ENCODE measurements around the gene ALDH1A3. TPM values are rescaled to one million over a fixed set of nuclear protein-coding genes. Genes with fewer than 3 reads are reported as not detected.
A peak's percentile ranks its signal among the peaks of the same experiment; 100 is the strongest.

Gene ALDH1A3
- polyA plus RNA-seq, 4 donors: 3.8 to 37.3 (median 11.4) TPM

- 56 to 80% (median 74%) methylated on average over 7 of the region's 7 CpGs for whole genome bisulfite sequencing, 3 donors
- no peak overlapping the region for H3K27ac ChIP-seq (ENCODE audit: low read depth in 1 of 3, low read length in 2 of 3)
- no peak for FAIRE-seq
Observed at GRCh38 chr15:100863075-100863795, 16.4 kb upstream of the ALDH1A3 start.

GRCh38 chr15:100863796-100864267, 15.8 kb upstream of the ALDH1A3 start:
- WGBS, 3 donors: 62 to 82% (median 65%) methylated on average over 15 of the region's 15 CpGs
- no peak for FAIRE-seq

More at GRCh38 chr15:100863075-100863795, 16.4 kb upstream of the ALDH1A3 start:
- Histone ChIP-seq H3K4me1 (ENCODE audit: control insufficient read depth in 3 of 3, insufficient read depth in 2 of 3, low read depth in 1 of 3, low read length in 2 of 3) (no peaks in the 10 kb centered on the region), H3K4me3 (ENCODE audit: low read depth in 1 of 3, low read length in 3 of 3) (no peak overlapping the region), H3K9me3 (ENCODE audit: control insufficient read depth in 2 of 2, insufficient read depth in 1 of 2, low read depth in 1 of 2, low read length in 1 of 2) (peaks cover 0 to 8% of the 10 kb centered on the region in 2 donors), H3K27me3 (ENCODE audit: control insufficient read depth in 3 of 3, insufficient read depth in 3 of 3, low read length in 3 of 3) (no peaks in the 10 kb centered on the region), H3K36me3 (ENCODE audit: control insufficient read depth in 3 of 3, insufficient read depth in 2 of 3, low read depth in 1 of 3, low read length in 3 of 3) (no peaks in the 10 kb centered on the region)
- DNase-seq: no peak

GRCh38 chr15:100866386-100867330, 13.0 kb upstream of the ALDH1A3 start:
- Histone ChIP-seq H3K27me3 (ENCODE audit: control insufficient read depth in 3 of 3, insufficient read depth in 3 of 3, low read length in 3 of 3) (no peaks in the 10 kb centered on the region), H3K4me3 (ENCODE audit: low read depth in 1 of 3, low read length in 3 of 3) (no peak overlapping the region), H3K4me1 (ENCODE audit: control insufficient read depth in 3 of 3, insufficient read depth in 2 of 3, low read depth in 1 of 3, low read length in 2 of 3) (no peaks in the 10 kb centered on the region), H3K36me3 (ENCODE audit: control insufficient read depth in 3 of 3, insufficient read depth in 2 of 3, low read depth in 1 of 3, low read length in 3 of 3) (no peaks in the 10 kb centered on the region), H3K9me3 (ENCODE audit: control insufficient read depth in 2 of 2, insufficient read depth in 1 of 2, low read depth in 1 of 2, low read length in 1 of 2) (peaks cover 0 to 7% of the 10 kb centered on the region in 2 donors), H3K27ac (ENCODE audit: low read depth in 1 of 3, low read length in 2 of 3) (no peak overlapping the region)
- 78 to 86% (median 82%) methylated on average over 12 of the region's 12 CpGs for WGBS, 3 donors
- DNase-seq (no peak), FAIRE-seq (no peak)

More at GRCh38 chr15:100863796-100864267, 15.8 kb upstream of the ALDH1A3 start:
- DNase-seq: peak; percentile 5 to 39
- Histone ChIP-seq H3K4me3 (ENCODE audit: low read depth in 1 of 3, low read length in 3 of 3) (no peak overlapping the region), H3K9me3 (ENCODE audit: control insufficient read depth in 2 of 2, insufficient read depth in 1 of 2, low read depth in 1 of 2, low read length in 1 of 2) (peaks cover 0 to 8% of the 10 kb centered on the region in 2 donors), H3K36me3 (ENCODE audit: control insufficient read depth in 3 of 3, insufficient read depth in 2 of 3, low read depth in 1 of 3, low read length in 3 of 3) (no peaks in the 10 kb centered on the region), H3K27ac (ENCODE audit: low read depth in 1 of 3, low read length in 2 of 3) (no peak overlapping the region), H3K27me3 (ENCODE audit: control insufficient read depth in 3 of 3, insufficient read depth in 3 of 3, low read length in 3 of 3) (no peaks in the 10 kb centered on the region), H3K4me1 (ENCODE audit: control insufficient read depth in 3 of 3, insufficient read depth in 2 of 3, low read depth in 1 of 3, low read length in 2 of 3) (no peaks in the 10 kb centered on the region)

GRCh38 chr15:100867433-100867832, 12.2 kb upstream of the ALDH1A3 start:
- no peak overlapping the region for H3K4me3 ChIP-seq (ENCODE audit: low read depth in 1 of 3, low read length in 3 of 3)
- 4 to 46% (median 37%) methylated on average over 3 of the region's 3 CpGs for WGBS, 3 donors
- H3K36me3 ChIP-seq (ENCODE audit: control insufficient read depth in 3 of 3, insufficient read depth in 2 of 3, low read depth in 1 of 3, low read length in 3 of 3): no peaks in the 10 kb centered on the region
- H3K9me3 ChIP-seq (ENCODE audit: control insufficient read depth in 2 of 2, insufficient read depth in 1 of 2, low read depth in 1 of 2, low read length in 1 of 2): peaks cover 0 to 7% of the 10 kb centered on the region in 2 donors
- H3K4me1 ChIP-seq (ENCODE audit: control insufficient read depth in 3 of 3, insufficient read depth in 2 of 3, low read depth in 1 of 3, low read length in 2 of 3): no peaks in the 10 kb centered on the region
- H3K27me3 ChIP-seq (ENCODE audit: control insufficient read depth in 3 of 3, insufficient read depth in 3 of 3, low read length in 3 of 3): no peaks in the 10 kb centered on the region
- DNase-seq (peak in 1 of 2 donors; percentile 15), FAIRE-seq (no peak)
- H3K27ac ChIP-seq (ENCODE audit: low read depth in 1 of 3, low read length in 2 of 3): no peak overlapping the region

GRCh38 chr15:100869151-100869999, 10.3 kb upstream of the ALDH1A3 start:
- Histone ChIP-seq H3K4me3 (ENCODE audit: low read depth in 1 of 3, low read length in 3 of 3) (no peak overlapping the region), H3K4me1 (ENCODE audit: control insufficient read depth in 3 of 3, insufficient read depth in 2 of 3, low read depth in 1 of 3, low read length in 2 of 3) (no peaks in the 10 kb centered on the region), H3K27me3 (ENCODE audit: control insufficient read depth in 3 of 3, insufficient read depth in 3 of 3, low read length in 3 of 3) (no peaks in the 10 kb centered on the region), H3K27ac (ENCODE audit: low read depth in 1 of 3, low read length in 2 of 3) (no peak overlapping the region), H3K9me3 (ENCODE audit: control insufficient read depth in 2 of 2, insufficient read depth in 1 of 2, low read depth in 1 of 2, low read length in 1 of 2) (peaks cover 0 to 7% of the 10 kb centered on the region in 2 donors), H3K36me3 (ENCODE audit: control insufficient read depth in 3 of 3, insufficient read depth in 2 of 3, low read depth in 1 of 3, low read length in 3 of 3) (no peaks in the 10 kb centered on the region)
- WGBS, 3 donors: 64 to 68% (median 67%) methylated on average over 13 of the region's 13 CpGs
- FAIRE-seq (no peak), DNase-seq (no peak)

GRCh38 chr15:100873029-100873677, 6.5 kb upstream of the ALDH1A3 start:
- no peak overlapping the region for H3K27ac ChIP-seq (ENCODE audit: low read depth in 1 of 3, low read length in 2 of 3)
- 35 to 39% (median 38%) methylated on average over 2 of the region's 2 CpGs for WGBS, 3 donors
- DNase-seq: peak; percentile 81 to 83
- H3K9me3 ChIP-seq (ENCODE audit: control insufficient read depth in 2 of 2, insufficient read depth in 1 of 2, low read depth in 1 of 2, low read length in 1 of 2): peaks cover 0 to 7% of the 10 kb centered on the region in 2 donors
- no peak for FAIRE-seq
- peaks cover 0 to 19% (median 2%) of the 10 kb centered on the region in 3 donors for H3K27me3 ChIP-seq (ENCODE audit: control insufficient read depth in 3 of 3, insufficient read depth in 3 of 3, low read length in 3 of 3)
- H3K4me3 ChIP-seq (ENCODE audit: low read depth in 1 of 3, low read length in 3 of 3): no peak overlapping the region
- H3K36me3 ChIP-seq (ENCODE audit: control insufficient read depth in 3 of 3, insufficient read depth in 2 of 3, low read depth in 1 of 3, low read length in 3 of 3): no peaks in the 10 kb centered on the region
- H3K4me1 ChIP-seq (ENCODE audit: control insufficient read depth in 3 of 3, insufficient read depth in 2 of 3, low read depth in 1 of 3, low read length in 2 of 3): no peaks in the 10 kb centered on the region

- 76 to 88% (median 80%) methylated on average over 2 of the region's 2 CpGs for WGBS, 3 donors
- H3K27me3 ChIP-seq (ENCODE audit: control insufficient read depth in 3 of 3, insufficient read depth in 3 of 3, low read length in 3 of 3): peaks cover 8 to 31% (median 10%) of the 10 kb centered on the region in 3 donors
- no peaks in the 10 kb centered on the region for H3K36me3 ChIP-seq (ENCODE audit: control insufficient read depth in 3 of 3, insufficient read depth in 2 of 3, low read depth in 1 of 3, low read length in 3 of 3)
- H3K9me3 ChIP-seq (ENCODE audit: control insufficient read depth in 2 of 2, insufficient read depth in 1 of 2, low read depth in 1 of 2, low read length in 1 of 2): no peaks in the 10 kb centered on the region
- H3K27ac ChIP-seq (ENCODE audit: low read depth in 1 of 3, low read length in 2 of 3): no peak overlapping the region
- DNase-seq: no peak
- H3K4me1 ChIP-seq (ENCODE audit: control insufficient read depth in 3 of 3, insufficient read depth in 2 of 3, low read depth in 1 of 3, low read length in 2 of 3): no peaks in the 10 kb centered on the region
- no peak for FAIRE-seq
- H3K4me3 ChIP-seq (ENCODE audit: low read depth in 1 of 3, low read length in 3 of 3): no peak overlapping the region
Observed at GRCh38 chr15:100875495-100875894, 4.1 kb upstream of the ALDH1A3 start.

Measured in small intestine (tissue), 7 donors.